PC-3 (cell line): ENCODE data around the gene PRKAR1A.

Experiments used
- CTCF ChIP-seq: fragments of 300-600 bp; sonication (generic); conservative IDR thresholded peaks from 2 replicates; pipeline ENCODE4 v1.5.1; 2017; ENCODE audit warnings: antibody characterized with exemption, low read depth, mild to moderate bottlenecking, low read length
- EZH2 ChIP-seq: fragments of 300-600 bp; sonication (generic); IDR thresholded peaks from one replicate; pipeline ENCODE4 v1.6.1; 2017; ENCODE audit warnings: antibody characterized with exemption, mild to moderate bottlenecking, low read length; ENCODE audit not compliant: unreplicated experiment

- TF ChIP-seq CTCF (no peak), EZH2 (no peak)
These were observed 47.1 kb downstream of the PRKAR1A start for GRCh38 chr17:68559316-68559715.
